GM10266 (cell line): ENCODE data around the gene LBH.

Experiments used
- DNase-seq: peaks from one replicate; pipeline ENCODE4 v3.0.0; 2012; ENCODE audit errors: extremely low spot score
- CTCF ChIP-seq: IDR thresholded peaks from 2 replicates; pipeline ENCODE4 v1.5.1; 2012; ENCODE audit warnings: mild to moderate bottlenecking, low read depth; ENCODE audit not compliant: control insufficient read depth, insufficient read depth; ENCODE audit errors: missing control alignments

Gene LBH

GRCh38 chr2:30204281-30204680 lies 27.1 kb upstream of the LBH start:
- no peak for DNase-seq
- no peak for TF ChIP-seq CTCF

- TF ChIP-seq CTCF: no peak
- no peak for DNase-seq
These were observed 25.9 kb upstream of the LBH start for GRCh38 chr2:30205456-30205855.

GRCh38 chr2:30206461-30207430 lies 24.6 kb upstream of the LBH start:
- DNase-seq: no peak
- no peak for TF ChIP-seq CTCF

GRCh38 chr2:30208453-30208852 lies 22.9 kb upstream of the LBH start:
- DNase-seq: peak; percentile 50
- peak; percentile 87 for TF ChIP-seq CTCF

GRCh38 chr2:30209227-30209626 lies 22.1 kb upstream of the LBH start:
- TF ChIP-seq CTCF: no peak
- no peak for DNase-seq

- no peak for TF ChIP-seq CTCF
- DNase-seq: no peak
These were observed 18.0 kb upstream of the LBH start for GRCh38 chr2:30213326-30213725.

GRCh38 chr2:30213907-30214463 lies 17.3 kb upstream of the LBH start:
- no peak for TF ChIP-seq CTCF

More at GRCh38 chr2:30213907-30214463, 17.3 kb upstream of the LBH start:
- DNase-seq: no peak
